GM19463 (cell line): Measurements from ENCODE around the gene TBC1D25.

Experiments used
- ATAC-seq: cut with Tn5 transposase; IDR thresholded peaks from one replicate; pipeline ENCODE4 v1.9.1; 2021; ENCODE audit warnings: mild to moderate bottlenecking, moderate library complexity; ENCODE audit not compliant: unreplicated experiment

The TBC1D25 gene

GRCh38 chrX:48558271-48558670 lies 18.8 kb downstream of the TBC1D25 start:
- no peak for ATAC-seq

DNA sequence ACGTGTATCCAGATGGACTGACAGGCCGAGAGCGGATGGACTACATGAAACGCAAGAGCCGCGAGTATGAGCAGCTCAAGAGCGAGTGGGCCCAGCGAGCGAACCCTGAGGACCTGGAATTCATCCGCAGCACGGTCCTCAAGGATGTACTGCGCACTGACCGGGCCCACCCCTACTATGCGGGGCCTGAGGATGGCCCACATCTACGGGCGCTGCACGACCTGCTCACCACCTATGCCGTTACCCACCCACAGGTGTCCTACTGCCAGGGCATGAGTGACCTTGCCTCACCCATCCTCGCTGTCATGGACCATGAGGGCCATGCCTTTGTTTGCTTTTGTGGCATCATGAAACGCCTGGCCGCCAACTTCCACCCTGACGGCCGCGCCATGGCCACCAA lies 20.1 kb downstream of the TBC1D25 start:
- no peak for ATAC-seq

DNA sequence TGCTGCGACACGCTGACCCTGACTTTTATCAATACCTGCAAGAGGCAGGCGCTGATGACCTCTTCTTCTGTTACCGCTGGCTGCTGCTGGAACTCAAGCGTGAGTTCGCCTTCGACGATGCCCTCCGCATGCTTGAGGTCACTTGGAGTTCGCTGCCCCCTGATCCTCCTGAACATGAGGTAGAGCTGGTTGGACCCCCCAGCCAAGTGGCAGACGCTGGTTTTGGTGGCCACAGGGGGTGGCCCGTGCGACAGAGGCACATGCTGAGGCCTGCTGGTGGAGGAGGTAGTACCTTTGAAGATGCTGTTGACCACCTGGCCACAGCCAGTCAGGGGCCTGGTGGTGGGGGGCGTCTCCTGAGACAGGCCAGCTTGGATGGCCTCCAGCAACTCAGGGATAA lies 20.5 kb downstream of the TBC1D25 start:
- ATAC-seq = no peak

GRCh38 chrX:48560681-48561080 lies 21.2 kb downstream of the TBC1D25 start:
- no peak for ATAC-seq

GRCh38 chrX:48569958-48570357 lies 30.4 kb downstream of the TBC1D25 start:
- peak; percentile 42 for ATAC-seq

- no peak for ATAC-seq
These were observed 34.3 kb downstream of the TBC1D25 start for GRCh38 chrX:48573690-48574269.

- peak; percentile 82 for ATAC-seq
These were observed 35.1 kb downstream of the TBC1D25 start, which contains the start of gene RBM3 for GRCh38 chrX:48574270-48575266. TSS of gene RBM3 (plus strand) at chrX:48574484. CDS start at chrX:48575181, 697 bp downstream.

DNA sequence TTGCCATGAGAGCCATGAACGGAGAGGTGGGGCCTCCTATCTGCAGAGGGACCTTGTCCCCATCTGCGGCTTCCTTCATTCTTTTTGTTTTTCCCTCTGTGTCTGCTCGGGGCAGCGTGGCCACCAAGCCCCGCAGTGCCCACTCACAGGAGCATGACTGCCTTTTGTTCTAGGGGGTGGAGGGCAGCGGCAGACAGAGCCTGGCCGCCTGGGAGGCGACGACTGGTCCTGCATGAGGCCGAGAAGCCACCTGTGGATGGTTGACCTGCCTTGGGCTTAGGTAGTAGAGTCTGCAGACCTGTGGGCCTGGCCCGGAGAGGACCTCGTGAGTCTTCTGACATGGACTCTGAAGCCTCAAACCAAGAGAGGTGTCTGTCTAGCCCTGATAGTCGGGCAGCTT lies 36.1 kb downstream of the TBC1D25 start:
- no peak for ATAC-seq

DNA sequence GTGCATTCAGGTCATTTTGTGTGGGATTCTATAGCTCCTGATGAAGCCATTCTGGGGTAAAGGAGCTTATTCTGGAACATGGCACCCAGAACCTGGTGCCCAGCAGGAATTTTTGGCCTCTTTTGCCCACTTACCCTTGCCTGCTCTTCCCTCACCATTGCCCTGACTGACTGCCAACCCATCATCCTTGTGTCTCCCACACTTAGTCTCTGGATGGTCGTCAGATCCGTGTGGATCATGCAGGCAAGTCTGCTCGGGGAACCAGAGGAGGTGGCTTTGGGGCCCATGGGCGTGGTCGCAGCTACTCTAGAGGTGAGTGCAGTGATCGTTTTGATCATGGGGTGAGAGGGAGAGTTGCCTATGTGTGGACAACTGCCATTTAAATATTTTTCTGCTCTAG lies 36.6 kb downstream of the TBC1D25 start:
- ATAC-seq = no peak

GRCh38 chrX:48578661-48579128 lies 39.2 kb downstream of the TBC1D25 start:
- no peak for ATAC-seq

DNA sequence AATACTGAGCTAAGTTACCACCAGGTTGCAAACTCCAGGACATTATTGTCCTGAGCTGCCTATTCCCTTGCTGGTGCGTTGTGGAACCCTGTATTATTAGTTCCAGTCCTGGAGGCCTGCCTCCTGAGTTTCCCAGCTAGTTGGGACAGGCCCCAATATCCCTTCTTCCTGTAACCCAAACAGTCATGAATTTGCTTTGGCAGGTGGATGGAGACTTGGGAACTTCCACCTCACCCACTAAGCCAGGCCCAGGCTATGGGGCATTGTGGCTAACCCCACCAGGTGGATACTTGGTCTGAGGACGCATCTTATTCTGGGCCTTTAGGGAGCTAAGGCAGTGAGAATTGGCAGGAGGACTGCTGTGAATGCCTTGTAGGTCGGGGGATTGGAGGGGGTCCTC lies 39.7 kb downstream of the TBC1D25 start:
- no peak for ATAC-seq

DNA sequence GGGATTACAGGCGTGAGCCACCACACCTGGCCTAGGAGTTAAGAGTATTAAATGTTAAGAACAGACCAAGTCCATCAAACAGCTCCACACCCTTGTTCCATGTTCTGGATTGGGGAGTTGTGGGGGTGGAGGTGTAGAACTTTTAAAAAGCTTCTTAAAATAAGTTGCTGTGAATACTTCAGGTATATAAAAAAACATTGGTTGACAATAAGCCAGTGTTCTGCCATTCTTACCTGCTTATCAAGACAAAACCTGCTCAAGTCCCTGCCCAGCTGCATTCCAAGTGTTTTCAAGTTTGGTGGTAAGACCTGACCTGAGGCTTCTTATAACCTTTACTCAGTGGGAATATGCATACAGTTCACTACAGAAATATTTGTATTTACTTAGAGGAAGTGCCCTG lies 41.1 kb downstream of the TBC1D25 start:
- no peak for ATAC-seq

DNA sequence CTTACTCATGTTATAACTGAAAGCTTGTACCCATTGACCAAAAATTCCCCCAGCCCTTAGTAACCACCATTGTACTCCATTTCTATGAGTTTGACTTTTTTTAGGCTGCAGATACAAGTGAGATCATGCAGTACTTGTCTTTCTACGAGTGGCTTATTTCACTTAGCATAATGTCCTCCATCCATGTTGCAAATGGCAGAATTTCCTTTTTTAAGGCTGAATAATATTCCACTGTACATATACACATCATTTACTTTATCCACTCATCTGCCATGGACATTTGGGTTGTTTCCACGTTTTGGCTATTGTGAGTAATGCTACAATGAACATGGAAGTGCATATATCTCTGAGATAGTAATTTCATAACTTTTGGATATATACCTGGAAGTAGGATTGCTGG lies 45.2 kb downstream of the TBC1D25 start:
- ATAC-seq = no peak

DNA sequence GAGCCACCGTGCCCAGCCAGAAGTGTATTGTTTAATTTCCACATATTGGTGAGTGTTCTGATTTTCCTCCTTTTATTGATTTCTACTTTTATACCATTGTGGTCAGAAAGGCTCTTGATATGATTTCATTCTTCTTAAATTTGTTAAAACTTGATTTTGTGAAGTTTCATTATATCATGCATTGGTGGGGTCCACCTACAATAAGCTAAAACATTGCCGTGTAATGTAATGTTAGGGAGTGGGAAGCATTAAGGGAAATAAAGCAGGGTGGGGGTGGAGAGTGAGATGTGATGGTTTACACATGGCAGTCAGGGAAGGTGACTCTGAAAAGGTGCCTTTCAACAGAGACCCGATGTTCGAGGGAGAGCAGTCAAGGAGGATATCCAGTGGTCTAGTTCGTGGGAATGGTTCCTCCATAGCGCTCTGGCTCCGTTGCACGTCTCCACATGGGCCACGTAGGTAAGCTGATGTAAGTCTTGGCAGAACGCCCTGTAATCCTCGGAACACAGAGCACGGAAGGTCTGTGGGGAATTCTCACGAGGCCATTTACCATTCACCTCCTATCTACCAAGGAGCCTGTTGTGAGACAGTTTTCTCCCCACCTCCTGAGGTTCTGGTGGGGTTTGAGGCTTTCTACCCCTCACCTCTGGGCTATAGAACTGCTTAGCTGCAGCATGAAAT lies 50.1 kb downstream of the TBC1D25 start:
- ATAC-seq = no peak

- no peak for ATAC-seq
These were observed 50.9 kb downstream of the TBC1D25 start for GRCh38 chrX:48590203-48591103.

DNA sequence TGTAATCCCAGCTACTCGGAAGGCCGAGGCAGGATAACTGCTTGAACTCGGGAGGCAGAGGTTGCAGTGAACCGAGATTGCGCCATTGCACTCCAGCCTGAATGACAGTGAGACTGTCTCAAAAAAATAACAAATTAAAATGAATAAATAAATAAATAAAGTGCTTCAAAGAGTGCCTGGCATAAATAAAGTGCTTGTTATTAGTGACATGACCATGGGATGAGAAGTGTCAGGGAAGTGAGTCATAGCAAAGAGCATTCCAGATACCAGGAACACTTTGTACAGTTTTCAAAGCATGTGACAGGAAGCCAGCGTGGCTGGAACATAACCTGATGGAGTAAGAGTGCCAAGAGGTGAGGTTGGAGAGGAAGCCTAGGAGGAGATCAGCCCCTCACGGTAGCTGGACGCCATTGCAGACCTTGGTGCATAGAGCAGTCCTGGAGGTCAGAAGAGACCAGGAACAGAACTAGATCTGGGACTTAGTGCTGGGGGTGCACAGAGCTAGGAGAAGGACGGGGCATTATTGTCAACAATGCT lies 51.8 kb downstream of the TBC1D25 start:
- no peak for ATAC-seq

- ATAC-seq = no peak
These were observed 53.5 kb downstream of the TBC1D25 start for GRCh38 chrX:48592971-48593370.

- ATAC-seq = no peak
These were observed 56.4 kb downstream of the TBC1D25 start for GRCh38 chrX:48595929-48596328.

- peak; percentile 69 for ATAC-seq
These were observed 58.1 kb downstream of the TBC1D25 start, which contains the start of gene WDR13 for GRCh38 chrX:48597353-48598264. TSS of gene WDR13 (plus strand) at chrX:48597492. CDS start at chrX:48597997, 505 bp downstream.
